NCI-H2081 treated with DMSO at 0.1 percent for 48 hours (cell line): Measurements from ENCODE around the gene RSPH10B2.
"Not testable (repeated sequence)": the region's sequence is repeated elsewhere in the genome, so short reads cannot be mapped to it uniquely, and the experiment has no call there.

Experiments used
- DNase-seq: peaks from one replicate; lab custom pipeline; 2025; lab: John Stamatoyannopoulos, UW

The RSPH10B2 gene

GRCh38 chr7:6753964-6754363, at the start of gene RSPH10B2:
Gene RSPH10B2 (plus strand): TSS chr7:6754103. CDS start chr7:6757678, 3,575 bp downstream.
- DNase-seq, result not testable (repeated sequence)

GRCh38 chr7:6705959-6706665, 47.8 kb upstream of the RSPH10B2 start:
- no peak for DNase-seq

- DNase-seq, result peak; percentile 77
Measured at GRCh38 chr7:6706666-6707407, 47.1 kb upstream of the RSPH10B2 start, which contains the start of gene ZNF12. Gene ZNF12 (minus strand): TSS chr7:6706947. CDS start chr7:6705173, 1,774 bp downstream.

- no peak for DNase-seq
Measured at GRCh38 chr7:6708304-6708703, 45.6 kb upstream of the RSPH10B2 start.

- no peak for DNase-seq
Measured at GRCh38 chr7:6709808-6710207, 44.1 kb upstream of the RSPH10B2 start.

- DNase-seq, result no peak
Measured at GRCh38 chr7:6714360-6714759, 39.5 kb upstream of the RSPH10B2 start.

GRCh38 chr7:6715898-6716297, 38.0 kb upstream of the RSPH10B2 start:
- not testable (repeated sequence) for DNase-seq

- no peak for DNase-seq
Measured at GRCh38 chr7:6718124-6718523, 35.8 kb upstream of the RSPH10B2 start.

GRCh38 chr7:6724351-6724750, 29.6 kb upstream of the RSPH10B2 start:
- DNase-seq, result not testable (repeated sequence)

- DNase-seq, result no peak
Measured at GRCh38 chr7:6725003-6725402, 28.9 kb upstream of the RSPH10B2 start.

- not testable (repeated sequence) for DNase-seq
Measured at GRCh38 chr7:6726341-6726740, 27.6 kb upstream of the RSPH10B2 start.

- no peak for DNase-seq
Measured at GRCh38 chr7:6727663-6728062, 26.2 kb upstream of the RSPH10B2 start.

- DNase-seq, result not testable (repeated sequence)
Measured at GRCh38 chr7:6728893-6729491, 24.9 kb upstream of the RSPH10B2 start.

- peak; percentile 32 for DNase-seq
Measured at GRCh38 chr7:6729492-6730342, 24.2 kb upstream of the RSPH10B2 start.

- no peak for DNase-seq
Measured at GRCh38 chr7:6730343-6730633, 23.6 kb upstream of the RSPH10B2 start.

GRCh38 chr7:6738415-6738814, 15.5 kb upstream of the RSPH10B2 start:
- DNase-seq, result not testable (repeated sequence)

GRCh38 chr7:6744410-6745100, 9.3 kb upstream of the RSPH10B2 start:
- not testable (repeated sequence) for DNase-seq

GRCh38 chr7:6749335-6749734, 4.6 kb upstream of the RSPH10B2 start:
- not testable (repeated sequence) for DNase-seq

GRCh38 chr7:6750173-6750572, 3.7 kb upstream of the RSPH10B2 start:
- DNase-seq, result not testable (repeated sequence)

GRCh38 chr7:6761186-6761585, 7.3 kb downstream of the RSPH10B2 start:
- not testable (repeated sequence) for DNase-seq

GRCh38 chr7:6781581-6781980, 27.7 kb downstream of the RSPH10B2 start:
- DNase-seq, result not testable (repeated sequence)
